ENCODE results near the gene ADARB2.
"Not testable (repeated sequence)": the region's sequence is repeated elsewhere in the genome, so short reads cannot be mapped to it uniquely, and the experiment has no call there.

The ADARB2 gene

DNA sequence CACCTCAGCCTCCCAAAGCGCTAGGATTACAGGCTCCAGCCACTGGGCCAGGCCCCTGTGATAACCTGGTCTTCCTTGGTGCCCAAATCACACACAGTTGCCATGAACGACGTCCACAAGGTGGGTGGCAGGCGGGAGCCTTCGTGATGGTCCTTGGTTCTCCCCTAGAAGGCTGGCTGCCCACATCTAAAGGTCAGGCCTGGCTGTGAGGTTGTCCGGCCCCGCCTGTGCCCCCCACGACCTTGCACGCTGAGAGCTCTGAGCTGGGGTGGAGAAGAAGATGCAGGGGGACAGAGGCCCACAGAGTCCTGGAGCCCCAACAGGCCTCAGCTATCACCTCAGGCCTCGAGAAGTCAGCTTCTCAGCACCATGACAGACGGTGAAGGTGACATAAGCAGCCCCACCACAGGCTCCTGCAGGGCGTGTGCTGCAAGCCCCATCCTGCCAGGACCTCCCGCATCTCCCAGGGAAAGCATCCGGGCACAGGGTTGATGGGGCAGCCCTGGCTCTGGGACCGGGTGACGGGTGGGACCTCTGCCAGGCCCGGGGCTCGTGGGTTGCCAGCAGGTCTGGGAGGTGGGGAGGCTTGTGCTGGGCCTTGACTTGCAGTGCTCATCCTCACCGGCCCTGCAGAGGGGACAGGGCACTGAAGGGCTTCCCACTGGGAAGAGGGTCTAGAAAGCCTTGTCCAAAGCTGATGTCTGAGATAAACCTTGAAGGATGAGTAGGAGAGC, 463.8 kb downstream of the ADARB2 start:
- FAIRE-seq (no peak), DNase-seq (ENCODE audit: low spot score) (no peak)

DNA sequence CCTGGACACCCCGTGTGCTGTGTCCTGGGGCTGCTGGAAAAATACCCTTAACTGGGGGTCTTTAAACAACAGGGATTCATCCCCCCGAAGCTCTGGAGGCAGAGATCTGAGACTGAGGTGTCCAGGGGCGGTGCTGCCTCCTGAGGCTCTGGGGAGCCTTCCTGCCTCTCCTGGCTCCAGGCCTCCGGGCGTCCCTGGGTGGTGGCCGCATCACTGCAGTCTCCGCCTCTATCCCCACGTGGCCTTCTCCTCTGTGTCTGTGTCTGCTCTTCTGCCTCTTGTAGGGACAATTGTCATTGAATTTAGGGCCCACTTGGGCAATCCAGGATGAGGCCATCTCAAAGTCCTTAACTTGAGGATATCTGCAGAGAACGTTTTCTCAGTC, 464.6 kb downstream of the ADARB2 start:
- FAIRE-seq, result no peak
- no peak for DNase-seq (ENCODE audit: low spot score)

DNA sequence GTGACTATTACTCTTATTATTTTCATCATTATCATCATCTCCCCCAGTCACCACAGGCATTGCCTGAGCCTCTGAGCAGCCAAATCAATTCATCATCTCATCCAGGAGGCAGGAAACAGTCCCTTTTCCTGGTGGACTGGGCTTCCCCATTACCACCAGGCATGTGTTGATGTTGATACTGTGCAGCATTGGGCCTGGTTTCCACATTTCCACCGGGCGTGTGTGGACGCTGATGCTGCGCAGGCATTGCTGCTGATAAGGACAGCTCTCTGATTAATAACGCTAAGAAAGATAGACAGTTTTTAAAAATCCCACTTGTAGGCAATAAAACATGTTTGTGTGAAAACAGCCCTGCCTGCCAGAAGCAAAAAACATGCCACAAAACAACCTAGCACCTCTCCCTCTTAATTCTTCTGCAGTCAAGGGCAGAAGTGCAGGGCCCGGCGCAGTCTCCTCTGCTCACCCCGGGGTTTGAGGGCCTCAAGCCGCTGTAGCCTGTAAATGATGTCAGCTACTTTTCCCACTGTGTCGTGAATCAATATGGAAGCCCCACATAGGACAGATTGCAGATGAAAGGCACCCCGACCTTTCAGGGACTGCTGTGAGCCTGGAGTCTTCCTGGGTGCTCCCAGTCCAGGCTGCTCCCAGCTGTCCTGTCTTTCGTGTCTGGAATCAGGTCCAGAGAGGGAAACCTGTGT, 465.1 kb downstream of the ADARB2 start:
- FAIRE-seq (no peak), DNase-seq (ENCODE audit: low spot score) (no peak)

DNA sequence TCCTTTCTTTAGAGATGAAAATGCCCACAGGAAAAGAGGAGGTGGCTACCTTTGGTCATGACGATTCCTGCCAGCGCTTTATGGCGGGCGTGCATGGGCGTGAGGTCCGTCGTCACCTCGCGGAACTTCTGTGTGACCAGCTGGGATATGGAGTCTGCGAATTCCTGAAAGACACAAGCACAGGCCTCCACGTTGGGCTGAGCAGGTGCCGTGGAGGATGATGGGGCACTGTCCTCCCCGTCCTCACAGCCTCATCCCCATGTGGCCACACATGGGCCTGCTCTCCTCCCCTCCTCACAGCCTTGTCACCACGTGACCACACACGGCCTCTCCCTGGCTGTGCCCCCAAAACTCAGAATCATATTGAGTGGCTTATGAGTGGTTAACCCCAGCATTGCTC, 466.4 kb downstream of the ADARB2 start:
- FAIRE-seq, result no peak
- DNase-seq (ENCODE audit: low spot score), result no peak

DNA sequence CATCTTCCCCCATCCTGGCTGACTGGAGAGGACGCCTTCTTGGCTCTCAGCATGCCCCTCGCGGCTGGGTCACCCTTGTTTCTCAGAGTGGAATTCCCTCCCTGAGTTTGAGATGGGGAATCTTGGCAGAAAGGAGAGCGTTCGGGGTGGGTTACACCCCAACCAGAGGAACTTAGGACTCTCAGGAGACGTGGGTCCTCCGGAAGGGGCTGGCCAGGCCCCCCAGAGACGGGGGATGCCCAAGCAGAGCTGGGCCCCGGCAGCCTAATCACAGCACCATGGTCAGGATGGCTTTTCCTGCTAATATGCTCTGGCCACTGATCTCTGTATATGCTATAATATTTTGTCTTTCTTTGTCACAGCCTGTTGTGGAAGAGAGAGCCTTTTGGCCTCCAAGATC, 466.8 kb downstream of the ADARB2 start:
- no peak for FAIRE-seq
- DNase-seq (ENCODE audit: low spot score), result no peak

DNA sequence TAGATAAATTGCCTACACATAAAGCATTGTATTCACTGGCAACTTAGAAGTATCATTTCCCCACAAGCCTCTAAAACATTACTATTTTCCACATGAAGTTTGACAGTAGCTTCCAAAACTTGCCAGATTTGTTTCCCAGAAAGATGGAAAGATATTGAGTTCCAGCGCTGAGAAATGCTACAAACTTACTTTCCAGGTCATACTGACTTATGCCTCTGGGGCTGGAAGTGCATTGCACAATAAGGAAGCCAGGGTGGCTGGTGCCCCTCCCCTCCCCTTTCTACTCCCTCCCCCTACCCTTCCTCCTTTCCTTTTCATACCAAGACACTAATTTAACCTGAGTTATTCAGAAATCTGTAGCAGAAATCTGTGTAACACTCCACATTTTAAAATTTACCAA, 468.5 kb downstream of the ADARB2 start:
- DNase-seq (ENCODE audit: low spot score) (no peak), FAIRE-seq (no peak)

DNA sequence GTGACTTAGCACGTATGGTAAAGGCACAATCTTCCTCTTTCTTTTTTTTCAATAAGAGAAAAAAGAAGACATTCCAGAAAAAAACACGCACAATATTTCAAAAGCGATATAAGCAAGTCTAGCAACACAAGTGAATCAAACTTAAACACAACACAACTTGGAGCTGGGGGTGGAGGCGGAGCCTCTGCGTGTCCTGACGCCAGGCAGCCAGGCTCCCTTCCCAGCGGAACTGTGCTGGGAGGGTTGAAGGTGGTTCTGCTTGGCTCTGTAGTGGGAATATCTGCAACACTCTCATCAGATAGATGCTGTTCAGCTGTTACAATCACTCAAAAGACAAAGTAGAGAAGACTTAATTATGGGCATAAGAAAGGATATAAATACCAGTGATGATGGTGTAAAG, 469.8 kb downstream of the ADARB2 start:
- FAIRE-seq (no peak), DNase-seq (ENCODE audit: low spot score) (no peak)

DNA sequence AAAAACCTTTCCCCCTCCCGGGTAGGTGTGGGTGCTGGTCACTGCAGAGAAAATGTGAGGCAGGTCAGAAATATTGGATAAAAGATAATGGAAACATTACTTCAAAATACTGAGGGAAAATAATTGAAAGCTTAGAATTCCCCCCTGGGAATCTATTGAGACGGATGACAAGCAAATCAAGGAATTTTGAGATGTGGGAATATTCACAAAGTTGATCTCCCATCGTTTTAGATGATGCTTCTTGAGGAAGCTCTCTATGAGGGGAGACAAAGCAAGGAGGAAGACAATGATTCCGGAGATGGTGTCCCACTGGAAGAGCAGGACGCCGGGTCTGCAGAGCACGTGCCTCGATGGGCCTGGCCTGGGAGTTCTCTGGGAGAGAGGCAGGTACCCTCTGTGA, 470.2 kb downstream of the ADARB2 start:
- FAIRE-seq, result no peak

DNA sequence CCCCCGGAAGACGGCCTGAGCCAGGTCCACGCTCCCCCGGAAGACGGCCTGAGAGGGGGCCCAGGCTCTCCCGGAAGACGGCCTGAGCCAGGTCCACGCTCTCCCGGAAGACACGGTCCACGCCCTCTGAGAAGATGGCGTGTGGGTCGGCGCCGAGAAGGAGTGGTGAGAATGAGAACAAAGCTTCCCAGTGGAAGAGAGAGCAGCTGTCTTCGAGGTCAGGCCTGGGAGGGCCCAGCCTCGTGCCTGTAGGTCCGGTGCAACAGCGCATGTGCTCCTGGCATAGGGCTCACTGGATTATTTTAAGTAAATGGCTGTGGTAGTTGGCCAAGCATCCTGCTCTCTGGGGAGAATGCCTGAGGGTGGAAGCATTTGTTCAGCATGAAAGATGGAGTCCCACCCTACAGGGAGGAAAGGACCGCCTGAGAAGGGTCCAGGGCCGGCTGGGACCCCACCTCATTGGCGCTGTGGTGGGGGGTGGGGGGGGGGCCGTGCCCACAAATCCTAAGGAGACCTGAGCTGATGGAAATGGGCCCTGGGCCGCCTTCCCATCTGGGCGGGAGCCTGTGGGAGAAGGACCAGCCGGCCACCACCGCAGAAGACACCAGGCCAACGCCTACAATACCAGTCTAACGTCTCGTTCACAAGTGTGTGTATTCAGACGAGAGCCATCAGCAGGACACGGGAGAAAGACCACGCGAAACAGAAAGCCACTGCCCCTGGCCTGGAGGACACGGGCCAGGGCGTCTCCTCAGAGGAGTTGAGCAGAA, 471.1 kb downstream of the ADARB2 start:
- FAIRE-seq (no peak), DNase-seq (ENCODE audit: low spot score) (no peak)

More for the DNA sequence above, 470.2 kb downstream of the ADARB2 start:
- no peak for DNase-seq (ENCODE audit: low spot score)

DNA sequence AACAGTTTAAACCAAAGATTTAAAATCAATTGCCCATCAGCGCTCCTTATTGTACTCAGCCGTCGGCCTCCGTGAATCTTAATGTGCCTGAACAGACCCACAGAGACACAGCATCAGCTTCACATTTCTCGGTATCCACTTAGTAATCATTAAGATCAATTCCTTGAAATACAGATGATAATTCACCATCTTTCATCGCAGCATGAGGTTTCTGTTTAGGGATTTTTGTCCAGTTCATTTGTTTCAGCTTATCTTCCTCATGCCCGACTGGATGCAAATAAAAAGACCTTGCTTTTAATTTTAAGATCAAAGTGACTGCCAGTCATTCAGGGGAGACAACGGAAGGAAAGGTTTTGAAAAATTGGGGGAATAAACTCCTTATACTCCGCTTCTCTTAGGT, 473.3 kb downstream of the ADARB2 start:
- no peak for FAIRE-seq

DNA sequence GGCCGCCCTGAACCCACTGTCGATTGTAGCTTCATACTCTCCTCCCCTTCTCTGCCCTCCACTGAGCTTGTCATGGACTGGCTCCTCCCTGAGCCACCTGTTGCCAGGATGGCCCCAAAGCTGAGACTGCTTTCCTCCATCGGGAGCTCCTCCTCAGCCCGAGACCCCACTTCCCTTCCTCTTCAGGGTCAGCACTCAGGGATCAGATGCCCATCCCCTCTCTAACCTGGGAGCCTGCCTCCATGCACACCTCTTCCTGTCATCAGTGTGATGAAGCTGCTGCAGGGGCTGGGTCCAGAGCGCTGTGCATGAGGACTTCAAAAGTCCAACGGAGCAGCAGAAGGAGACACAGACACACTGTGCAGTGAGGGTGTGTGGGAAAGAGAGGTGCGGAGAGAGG, 480.1 kb downstream of the ADARB2 start:
- DNase-seq (ENCODE audit: low spot score) (no peak), FAIRE-seq (no peak)

More for the DNA sequence above, 473.3 kb downstream of the ADARB2 start:
- DNase-seq (ENCODE audit: low spot score), result no peak

DNA sequence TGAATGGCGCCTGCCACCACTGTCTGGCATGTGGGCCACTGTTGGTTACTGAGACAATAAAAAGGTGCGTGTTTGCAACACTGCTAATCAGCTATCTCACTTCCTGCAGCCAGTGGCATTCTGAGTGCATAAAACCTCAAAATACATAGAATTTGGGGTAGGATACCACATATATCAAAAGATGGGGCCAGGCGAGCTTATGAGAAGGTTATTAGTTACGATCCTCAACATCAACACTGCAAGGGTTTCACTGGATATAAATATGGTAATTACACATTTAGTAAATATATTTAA, 480.9 kb downstream of the ADARB2 start:
- no peak for DNase-seq (ENCODE audit: low spot score)
- FAIRE-seq, result no peak

DNA sequence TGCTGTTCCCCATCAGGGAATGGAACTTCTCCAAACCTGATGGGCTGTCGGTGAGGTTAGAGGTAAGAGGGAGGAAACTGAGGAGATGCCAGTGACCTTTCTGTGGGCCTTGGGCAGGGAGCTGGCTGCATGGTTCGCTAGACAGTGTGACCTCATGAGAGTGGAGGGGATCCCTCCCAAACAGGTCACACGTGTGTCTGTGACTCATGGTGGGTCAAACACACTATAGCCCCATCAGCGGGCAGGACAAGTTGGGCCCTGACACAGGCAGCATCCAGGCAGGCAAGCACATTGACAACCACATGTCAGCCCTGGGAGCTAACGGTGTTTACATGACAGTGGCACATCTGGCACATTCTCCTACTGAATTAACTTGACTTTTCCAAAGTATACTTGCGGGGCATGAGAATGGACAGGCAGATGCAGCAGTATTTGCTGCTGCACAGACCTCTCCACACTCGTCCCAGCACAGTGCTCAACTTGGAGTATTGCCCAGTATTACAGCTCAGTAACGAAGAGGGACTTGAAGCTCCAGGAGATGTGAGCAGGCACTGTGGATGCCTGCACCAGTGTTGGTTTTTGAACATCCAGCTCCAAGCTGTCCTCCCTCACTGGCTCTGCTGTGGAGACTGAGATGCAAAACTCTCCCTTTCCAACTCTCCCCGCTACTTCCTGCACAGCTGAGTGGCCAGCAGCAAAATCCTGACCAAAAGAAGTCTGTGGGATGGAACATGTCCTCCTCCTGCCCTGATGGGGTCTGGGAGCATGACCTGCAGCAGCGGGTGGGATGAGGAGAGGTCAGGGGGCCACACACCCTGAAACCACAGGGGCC, 481.5 kb downstream of the ADARB2 start:
- no peak for DNase-seq (ENCODE audit: low spot score)
- no peak for FAIRE-seq

DNA sequence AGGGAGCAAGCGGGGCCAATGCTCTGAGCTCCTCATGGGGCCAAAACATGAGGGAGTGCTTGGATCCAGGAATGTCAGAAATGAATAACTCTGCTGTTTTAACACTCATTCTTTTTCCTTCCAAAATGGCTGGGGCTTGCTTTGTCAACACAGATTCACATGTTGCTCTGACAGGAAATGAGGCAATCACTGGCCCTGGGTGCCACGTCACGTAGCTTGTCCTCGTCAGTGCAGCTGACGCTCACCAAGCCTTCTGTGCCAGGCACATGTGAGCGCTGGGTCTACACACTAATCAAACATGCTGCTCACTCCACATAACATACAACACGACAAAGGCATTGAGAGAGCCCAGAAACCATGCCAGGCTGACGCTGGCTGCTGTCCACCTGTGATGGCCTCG, 482.2 kb downstream of the ADARB2 start:
- FAIRE-seq, result no peak
- no peak for DNase-seq (ENCODE audit: low spot score)

DNA sequence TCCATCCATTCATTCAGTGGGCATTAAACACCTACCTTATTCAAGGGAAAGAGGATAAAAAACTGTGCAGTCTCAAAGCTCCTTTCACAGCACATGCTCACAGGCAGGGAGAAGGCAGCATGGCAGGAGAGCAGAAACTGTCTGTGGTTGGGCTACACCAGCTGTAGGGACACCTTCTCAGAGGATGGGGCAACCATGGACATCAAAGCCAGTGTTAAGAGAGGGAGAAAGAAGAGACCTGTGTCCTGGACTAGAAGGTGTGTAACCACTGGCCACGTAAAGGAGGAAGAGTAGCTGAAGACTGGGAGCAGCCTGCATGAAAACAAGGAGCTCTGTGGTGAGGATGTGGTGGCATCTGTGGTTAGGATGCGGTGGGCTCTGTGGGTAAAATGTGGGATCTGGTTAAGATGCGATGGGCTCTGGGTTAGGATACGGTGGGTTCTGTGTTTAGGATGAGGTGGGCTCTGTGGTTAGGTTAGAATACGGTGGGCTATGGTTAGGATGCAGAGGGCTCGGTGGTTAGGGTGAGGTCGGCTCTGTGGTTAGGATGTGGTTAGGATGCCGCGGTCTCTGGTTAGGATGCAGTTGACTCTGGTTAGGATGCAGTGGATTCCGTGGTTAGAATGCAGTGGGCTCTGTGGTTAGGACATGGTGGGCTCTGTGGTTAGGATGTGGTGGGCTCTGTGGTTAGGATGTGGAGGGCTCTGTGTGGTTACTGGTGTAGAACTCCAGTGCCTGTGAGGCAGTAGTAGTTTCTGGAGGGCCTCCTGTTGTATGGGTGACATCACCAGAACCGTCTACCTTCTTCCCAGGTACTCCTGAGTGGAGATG, 483.6 kb downstream of the ADARB2 start:
- no peak for FAIRE-seq
- no peak for DNase-seq (ENCODE audit: low spot score)

DNA sequence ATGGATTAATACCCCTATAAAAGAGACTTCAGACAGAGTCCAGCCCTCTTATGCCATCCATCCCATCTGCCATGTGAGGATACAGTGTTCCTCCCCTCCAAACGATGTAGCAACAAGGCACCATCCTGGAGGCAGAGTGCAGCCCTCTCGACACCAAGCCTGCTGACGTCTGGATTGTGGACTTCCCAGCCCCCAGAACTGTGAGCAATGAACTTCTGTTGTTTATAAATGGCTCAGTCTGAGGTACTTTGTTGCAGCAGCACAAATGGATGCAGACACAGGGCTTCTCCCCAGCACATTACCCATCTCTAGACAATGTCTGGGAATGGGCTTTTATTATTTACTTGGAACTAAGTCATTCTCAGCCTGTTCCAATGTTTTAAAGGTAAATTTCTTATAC, 485.6 kb downstream of the ADARB2 start:
- no peak for DNase-seq (ENCODE audit: low spot score)
- no peak for FAIRE-seq

DNA sequence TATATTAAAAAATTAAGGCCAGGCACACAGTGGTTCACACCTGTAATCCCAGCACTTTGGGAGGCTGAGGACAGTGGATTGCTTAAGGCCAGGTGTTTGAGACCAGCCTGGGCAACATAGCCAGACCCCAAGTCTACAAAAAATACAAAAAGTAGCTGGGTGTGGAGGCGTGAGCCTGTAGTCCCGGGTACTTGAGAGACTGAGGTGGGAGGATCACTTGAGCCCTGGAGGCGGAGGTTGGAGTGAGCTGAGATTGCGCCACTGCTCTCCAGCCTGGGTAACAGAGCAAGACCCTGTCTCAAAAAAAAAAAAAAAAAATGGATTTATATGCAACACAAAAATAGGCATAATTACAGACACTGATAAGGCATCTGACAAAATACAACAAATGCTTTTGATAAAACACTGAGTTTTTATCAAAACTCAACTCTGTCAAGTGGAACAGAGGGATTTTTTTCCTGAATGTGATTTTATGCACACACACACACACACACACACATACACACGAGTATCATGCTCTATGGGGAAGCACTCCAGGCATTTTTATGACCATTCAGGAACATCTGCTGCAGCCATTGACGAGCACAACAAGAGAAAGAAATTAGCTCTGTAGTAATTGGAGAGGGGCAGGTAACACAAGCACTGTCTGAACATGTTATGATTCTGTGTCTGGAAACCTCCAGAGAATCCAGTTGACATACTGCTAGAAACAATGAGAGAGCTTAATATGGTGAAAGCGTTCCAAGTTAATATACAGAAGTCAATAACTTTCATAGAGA, 488.0 kb downstream of the ADARB2 start:
- no peak for DNase-seq (ENCODE audit: low spot score)

DNA sequence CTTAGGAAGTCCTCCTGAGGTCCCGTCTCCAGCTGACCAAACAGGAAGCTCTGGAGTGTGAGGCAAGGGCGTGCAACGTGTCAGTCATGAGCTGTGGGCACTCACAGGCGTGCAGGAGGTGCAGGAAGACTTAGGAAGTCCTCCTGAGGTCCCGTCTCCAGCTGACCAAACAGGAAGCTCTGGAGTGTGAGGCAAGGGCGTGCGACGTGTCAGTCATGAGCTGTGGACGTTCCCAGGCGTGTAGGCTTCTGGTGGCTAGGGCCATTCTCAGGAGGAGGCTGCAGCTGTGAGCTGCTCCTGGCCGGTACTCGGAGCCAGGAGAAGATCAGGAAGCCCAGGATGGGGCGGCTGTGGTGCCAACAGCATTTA, 489.1 kb downstream of the ADARB2 start:
- FAIRE-seq; DNase-seq (ENCODE audit: low spot score): not testable (repeated sequence)

More for the DNA sequence above, 488.0 kb downstream of the ADARB2 start:
- FAIRE-seq, result no peak

DNA sequence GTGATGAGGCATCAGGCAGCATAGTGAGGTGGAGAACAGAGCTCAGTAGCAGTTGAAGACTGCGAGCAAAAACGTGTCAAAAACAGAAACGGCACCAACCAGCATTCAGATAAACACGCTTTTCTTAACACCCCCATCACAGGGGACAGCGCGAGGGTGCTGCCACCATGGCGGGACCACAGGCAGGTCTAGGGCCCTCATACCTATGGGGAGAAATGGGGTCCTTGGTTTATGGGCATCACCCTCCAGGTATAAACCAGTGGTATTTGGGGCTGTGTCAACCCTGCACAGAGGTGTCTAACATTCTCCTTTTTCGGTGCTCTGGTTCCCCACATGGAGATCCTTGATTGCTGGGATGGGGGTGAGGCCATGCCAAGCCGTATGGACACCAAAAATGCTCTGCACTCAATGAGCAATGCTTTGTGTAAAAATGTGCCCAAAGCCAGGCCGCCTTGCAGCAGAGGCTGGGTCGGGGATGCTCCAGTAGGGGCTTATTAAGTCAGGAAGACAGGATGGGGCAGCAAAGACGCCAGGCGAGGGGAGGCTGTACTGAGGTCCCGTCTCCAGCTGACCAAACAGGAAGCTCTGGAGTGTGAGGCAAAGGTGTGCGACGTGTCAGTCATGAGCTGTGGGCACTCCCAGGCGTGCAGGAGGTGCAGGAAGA, 489.6 kb downstream of the ADARB2 start:
- DNase-seq (ENCODE audit: low spot score) (no peak), FAIRE-seq (no peak)

DNA sequence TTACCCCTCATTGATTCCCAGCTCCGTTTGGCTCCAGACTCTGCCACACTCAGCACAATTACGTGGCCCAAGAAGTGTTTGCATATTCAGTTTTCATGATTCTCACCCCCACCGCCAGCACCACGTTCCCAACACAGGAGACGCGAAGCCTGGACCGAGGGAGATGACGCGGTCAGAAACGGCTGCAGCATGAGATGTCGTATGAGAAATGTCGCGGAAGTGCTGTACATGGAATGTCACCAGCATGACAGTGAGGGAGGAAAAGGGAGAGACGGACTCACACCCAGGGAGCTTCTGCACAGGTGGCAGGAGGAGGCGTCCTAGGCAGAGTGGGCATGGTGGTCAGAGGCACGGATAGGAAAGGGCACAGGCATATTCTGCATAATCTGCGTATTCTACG, 492.8 kb downstream of the ADARB2 start:
- FAIRE-seq, result no peak
- DNase-seq (ENCODE audit: low spot score), result no peak
